22Rv1 (cell line): Measurements from ENCODE around the gene ZNF407.

Experiments used
- CTCF ChIP-seq: fragments of 450-650 bp; IDR thresholded peaks from 2 replicates; pipeline ENCODE4 v1.5.1; 2017; ENCODE audit warnings: mild to moderate bottlenecking
- ZFX ChIP-seq: fragments of 450-650 bp; IDR thresholded peaks from 2 replicates; pipeline ENCODE4 v1.6.1; 2017; ENCODE audit warnings: antibody characterized with exemption, borderline replicate concordance

- TF ChIP-seq CTCF (no peak), ZFX (no peak)
Observed at GRCh38 chr18:74682141-74682990, 84.7 kb downstream of the ZNF407 start.
